Stimulated activated CD8-positive, alpha-beta memory T cell treated with anti-CD3 and anti-CD28 coated beads, Interleukin-15, amount 100 ng/mL, for 1 hour (primary cell): Measurements from ENCODE around the gene EDNRA.

Source experiments
- DNase-seq: peaks from one replicate; pipeline ENCODE4 v3.0.0-alpha.2; 2020; ENCODE audit warnings: low read depth

The EDNRA gene

GRCh38 chr4:147589586-147589985, 108.7 kb downstream of the EDNRA start:
- no peak for DNase-seq

GRCh38 chr4:147590249-147590920, 109.5 kb downstream of the EDNRA start:
- peak; percentile 12 for DNase-seq

GRCh38 chr4:147591106-147591505, 110.2 kb downstream of the EDNRA start:
- no peak for DNase-seq

GRCh38 chr4:147594107-147594506, 113.2 kb downstream of the EDNRA start:
- no peak for DNase-seq
